ENCODE results near the gene POR. TPM values are rescaled to one million over a fixed set of nuclear protein-coding genes. Genes with fewer than 3 reads are reported as not detected.

POR gene
- total RNA-seq: 78.5 and 89.2 TPM in 2 replicates

GRCh38 chr7:75914655-75915415 lies at the start of gene POR:
Gene POR, plus strand, starts transcription at chr7:75915155. Its CDS starts 38,847 bp downstream, at chr7:75954002.

GRCh38 chr7:75878769-75879611 lies 36.0 kb upstream of the POR start, which contains the start of gene RHBDD2:
Gene RHBDD2, plus strand, starts transcription at chr7:75879034. Its CDS starts 49 bp downstream, at chr7:75879083.

GRCh38 chr7:75994388-75995051 lies 79.6 kb downstream of the POR start, which contains the start of gene TMEM120A:
Gene TMEM120A, minus strand, starts transcription at chr7:75994595. Its CDS starts 25 bp downstream, at chr7:75994570.

Other genes with a start within 250 kb of the POR start
- 10.6 and 11.8 TPM in 2 replicates for gene HIP1, start 176.2 kb upstream of the POR start, total RNA-seq
- gene CCL26, start 142.9 kb upstream of the POR start, total RNA-seq: not detected in 2 replicates
- gene CCL24, start 101.3 kb upstream of the POR start, total RNA-seq: not detected in 2 replicates
- 28.0 and 31.5 TPM in 2 replicates for gene RHBDD2, start 36.1 kb upstream of the POR start, total RNA-seq
- 10.0 and 13.5 TPM in 2 replicates for gene TMEM120A, start 79.4 kb downstream of the POR start, total RNA-seq
- 24.3 and 53.3 TPM in 2 replicates for gene STYXL1, start 132.8 kb downstream of the POR start, total RNA-seq
- 84.2 and 96.0 TPM in 2 replicates for gene MDH2, start 133.0 kb downstream of the POR start, total RNA-seq